ENCODE data around the gene SLC5A5. TPM values are rescaled to one million over a fixed set of nuclear protein-coding genes. Genes with fewer than 3 reads are reported as not detected.
A peak's percentile ranks its signal among the peaks of the same experiment; 100 is the strongest.
"Not testable (repeated sequence)": the region's sequence is repeated elsewhere in the genome, so short reads cannot be mapped to it uniquely, and the experiment has no call there.

SLC5A5 gene
- total RNA-seq, 1 donor from 2014 or later, result 1.5 TPM

DNA sequence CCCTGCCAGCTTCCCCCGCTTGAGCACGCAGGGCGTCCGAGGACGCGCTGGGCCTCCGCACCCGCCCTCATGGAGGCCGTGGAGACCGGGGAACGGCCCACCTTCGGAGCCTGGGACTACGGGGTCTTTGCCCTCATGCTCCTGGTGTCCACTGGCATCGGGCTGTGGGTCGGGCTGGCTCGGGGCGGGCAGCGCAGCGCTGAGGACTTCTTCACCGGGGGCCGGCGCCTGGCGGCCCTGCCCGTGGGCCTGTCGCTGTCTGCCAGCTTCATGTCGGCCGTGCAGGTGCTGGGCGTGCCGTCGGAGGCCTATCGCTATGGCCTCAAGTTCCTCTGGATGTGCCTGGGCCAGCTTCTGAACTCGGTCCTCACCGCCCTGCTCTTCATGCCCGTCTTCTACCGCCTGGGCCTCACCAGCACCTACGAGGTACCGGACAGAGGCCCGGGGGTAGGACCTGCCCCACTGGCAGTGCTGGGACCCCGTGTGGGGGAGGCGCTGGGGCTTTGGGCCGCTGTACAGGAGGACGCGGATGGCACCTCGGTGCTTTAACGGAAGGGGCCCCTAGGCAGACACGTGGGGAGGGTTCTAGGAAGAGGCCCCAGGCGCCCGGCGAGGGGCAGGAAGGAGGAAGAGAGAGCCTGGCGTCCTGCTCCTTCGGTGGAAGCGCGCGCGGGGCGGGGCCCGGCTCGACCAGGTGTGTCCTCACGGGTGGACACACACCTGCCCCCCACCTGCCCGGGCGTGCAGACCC is 681 bp downstream of the SLC5A5 start:
- Mint-ChIP-seq H3K27ac (peak overlapping the region; percentile 71), H3K4me1 (peaks cover 4% of the 10 kb centered on the region), H3K27me3 (peaks cover 1% of the 10 kb centered on the region), H3K4me3 (peak overlapping the region; percentile 90), H3K36me3 (ENCODE audit: low read depth) (no peaks in the 10 kb centered on the region), H3K9me3 (no peaks in the 10 kb centered on the region)
- DNase-seq, result peak; percentile 88
- intact Hi-C loops (cut with micrococcal nuclease), result loop anchor here (2.0 kb wide), 1 partner anchor 60 kb away; the partner anchor contains the start of gene CCDC124

DNA sequence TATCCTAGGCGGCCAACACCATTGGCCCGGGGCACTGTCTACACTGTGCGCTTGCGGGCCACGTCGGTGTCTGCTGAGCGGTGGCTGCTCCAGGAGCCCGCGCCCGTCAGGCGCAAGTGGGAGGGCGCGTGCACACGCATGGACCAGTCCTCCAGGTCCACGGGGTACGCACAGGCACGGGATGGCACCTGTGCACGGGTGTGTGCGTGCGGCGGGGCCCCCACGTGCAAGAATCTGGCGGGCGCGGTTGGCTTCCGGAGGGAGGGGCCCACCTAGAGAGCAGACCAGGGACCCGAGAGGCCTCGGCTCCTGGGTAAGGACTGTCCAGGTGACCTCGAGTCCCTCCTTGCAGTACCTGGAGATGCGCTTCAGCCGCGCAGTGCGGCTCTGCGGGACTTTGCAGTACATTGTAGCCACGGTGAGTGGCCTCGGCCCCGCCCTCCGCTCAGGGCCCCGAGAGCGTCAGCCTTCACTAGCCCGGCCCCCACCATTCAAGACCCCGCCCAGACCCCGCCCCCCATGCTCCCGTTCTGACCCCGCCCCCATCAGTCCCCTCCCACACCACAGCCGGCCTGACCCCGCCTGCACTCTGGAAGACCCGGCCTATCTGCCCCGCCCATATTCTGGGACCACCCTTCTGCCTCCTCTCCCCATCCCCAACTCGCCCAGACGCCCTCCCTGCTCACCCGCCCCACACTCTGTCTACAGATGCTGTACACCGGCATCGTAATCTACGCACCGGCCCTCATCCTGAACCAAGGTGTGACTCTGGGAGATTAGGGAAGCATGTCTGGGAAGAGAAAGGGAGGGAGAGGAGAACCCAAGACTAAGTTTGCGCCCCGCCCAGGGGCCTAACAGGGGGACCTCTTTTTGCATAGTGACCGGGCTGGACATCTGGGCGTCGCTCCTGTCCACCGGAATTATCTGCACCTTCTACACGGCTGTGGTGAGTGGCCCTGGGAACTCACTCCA is 2.3 kb downstream of the SLC5A5 start:
- Mint-ChIP-seq H3K4me3 (peak overlapping the region; percentile 90), H3K4me1 (peaks cover 4% of the 10 kb centered on the region), H3K27me3 (peaks cover 1% of the 10 kb centered on the region), H3K36me3 (ENCODE audit: low read depth) (no peaks in the 10 kb centered on the region), H3K9me3 (no peaks in the 10 kb centered on the region), H3K27ac (peak overlapping the region; percentile 53)
- intact Hi-C loops (cut with micrococcal nuclease), result loop anchor here (1.0 to 2.0 kb wide), 3 partner anchors 15 to 127 kb away; partner anchors contain the start of genes CCDC124 and RPL18A
- DNase-seq, result peak; percentile 88

DNA sequence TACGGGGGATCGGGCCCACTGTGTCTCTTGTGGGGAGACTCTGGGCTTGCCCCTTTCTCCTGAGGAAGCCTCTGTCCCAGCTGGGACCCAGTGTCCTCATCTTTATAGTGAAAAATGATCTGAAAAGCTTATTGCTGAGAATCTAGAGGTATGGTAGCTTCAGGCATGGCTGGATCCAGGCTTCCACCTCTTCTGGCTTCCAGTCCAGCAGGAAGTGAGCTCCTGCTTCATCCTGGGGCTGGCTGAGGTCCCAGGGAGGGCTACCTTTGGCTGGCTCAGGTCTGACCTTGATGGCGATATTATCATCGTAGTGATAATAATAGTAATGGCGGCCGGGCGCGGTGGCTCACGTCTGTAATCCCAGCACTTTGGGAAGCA is 3.0 kb downstream of the SLC5A5 start:
- peaks cover 4% of the 10 kb centered on the region for H3K4me1 Mint-ChIP-seq
- intact Hi-C loops (cut with micrococcal nuclease), result loop anchor here (1.0 to 2.0 kb wide), 2 partner anchors 15 to 126 kb away; partner anchors contain the start of gene RPL18A

DNA sequence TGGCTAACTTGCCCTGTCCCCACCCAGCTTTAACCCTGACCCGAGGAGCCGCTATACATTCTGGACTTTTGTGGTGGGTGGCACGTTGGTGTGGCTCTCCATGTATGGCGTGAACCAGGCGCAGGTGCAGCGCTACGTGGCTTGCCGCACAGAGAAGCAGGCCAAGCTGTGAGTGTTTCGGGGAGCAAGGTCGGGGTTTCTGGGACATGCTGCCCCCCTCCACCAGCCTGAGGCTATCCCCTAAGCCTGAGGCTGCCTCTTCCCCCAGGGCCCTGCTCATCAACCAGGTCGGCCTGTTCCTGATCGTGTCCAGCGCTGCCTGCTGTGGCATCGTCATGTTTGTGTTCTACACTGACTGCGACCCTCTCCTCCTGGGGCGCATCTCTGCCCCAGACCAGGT is 6.0 kb downstream of the SLC5A5 start:
- H3K27ac Mint-ChIP-seq, result no peak overlapping the region
- peaks cover 2% of the 10 kb centered on the region for H3K4me1 Mint-ChIP-seq
- no peaks in the 10 kb centered on the region for H3K36me3 Mint-ChIP-seq (ENCODE audit: low read depth)
- no peak overlapping the region for H3K4me3 Mint-ChIP-seq
- no peaks in the 10 kb centered on the region for H3K9me3 Mint-ChIP-seq
- intact Hi-C loops (cut with micrococcal nuclease), result no loop called here
- no peak for DNase-seq
- peaks cover 1% of the 10 kb centered on the region for H3K27me3 Mint-ChIP-seq

More for the DNA sequence above, 3.0 kb downstream of the SLC5A5 start:
- Mint-ChIP-seq H3K27me3 (peaks cover 1% of the 10 kb centered on the region), H3K4me3 (peak overlapping the region; percentile 90), H3K9me3 (no peaks in the 10 kb centered on the region), H3K36me3 (ENCODE audit: low read depth) (no peaks in the 10 kb centered on the region), H3K27ac (peak overlapping the region; percentile 53)
- DNase-seq, result no peak

DNA sequence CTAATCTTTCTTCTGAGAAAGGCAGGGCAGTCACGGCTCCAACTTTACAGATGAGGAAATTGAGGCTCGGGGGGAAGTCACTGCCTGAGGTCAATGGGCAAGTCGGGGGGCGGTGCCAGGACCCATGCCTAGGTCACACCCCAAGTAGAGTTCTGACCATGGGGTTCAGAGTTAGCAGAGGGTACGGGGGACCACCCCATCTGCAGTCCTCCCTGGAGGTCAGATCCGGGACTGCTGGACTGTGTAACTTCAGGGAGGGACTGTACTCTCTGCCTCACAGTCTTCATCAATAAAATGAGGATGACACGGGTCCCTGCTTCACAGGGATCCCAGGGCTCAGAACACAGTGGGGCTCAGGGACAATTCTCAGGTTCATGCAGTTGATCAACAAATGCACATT is 7.7 kb downstream of the SLC5A5 start:
- Mint-ChIP-seq H3K36me3 (ENCODE audit: low read depth) (no peaks in the 10 kb centered on the region), H3K27ac (no peak overlapping the region), H3K9me3 (no peaks in the 10 kb centered on the region), H3K27me3 (peaks cover 1% of the 10 kb centered on the region), H3K4me1 (no peaks in the 10 kb centered on the region), H3K4me3 (no peak overlapping the region)
- DNase-seq, result no peak
- intact Hi-C loops (cut with micrococcal nuclease), result no loop called here

DNA sequence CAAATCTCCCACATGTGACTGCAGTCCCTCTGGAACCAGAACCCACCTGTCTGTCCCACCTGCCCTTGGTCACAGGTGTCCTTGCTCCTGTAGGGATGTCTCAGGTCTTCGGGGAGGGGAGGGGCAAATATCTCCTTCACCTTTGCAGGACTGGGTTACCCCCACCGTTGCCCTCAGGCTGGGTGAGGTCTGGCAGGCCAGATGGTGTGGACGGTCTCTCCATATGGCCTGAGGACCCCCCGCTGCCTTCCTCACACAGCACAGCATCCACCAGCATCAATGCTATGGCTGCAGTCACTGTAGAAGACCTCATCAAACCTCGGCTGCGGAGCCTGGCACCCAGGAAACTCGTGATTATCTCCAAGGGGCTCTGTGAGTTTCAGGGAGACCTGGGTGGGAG is 10.0 kb downstream of the SLC5A5 start:
- H3K4me1 Mint-ChIP-seq, result no peaks in the 10 kb centered on the region
- intact Hi-C loops (cut with micrococcal nuclease), result no loop called here
- H3K4me3 Mint-ChIP-seq, result no peak overlapping the region
- no peaks in the 10 kb centered on the region for H3K27me3 Mint-ChIP-seq
- no peak overlapping the region for H3K27ac Mint-ChIP-seq
- H3K36me3 Mint-ChIP-seq (ENCODE audit: low read depth), result no peaks in the 10 kb centered on the region
- no peaks in the 10 kb centered on the region for H3K9me3 Mint-ChIP-seq
- DNase-seq, result no peak

DNA sequence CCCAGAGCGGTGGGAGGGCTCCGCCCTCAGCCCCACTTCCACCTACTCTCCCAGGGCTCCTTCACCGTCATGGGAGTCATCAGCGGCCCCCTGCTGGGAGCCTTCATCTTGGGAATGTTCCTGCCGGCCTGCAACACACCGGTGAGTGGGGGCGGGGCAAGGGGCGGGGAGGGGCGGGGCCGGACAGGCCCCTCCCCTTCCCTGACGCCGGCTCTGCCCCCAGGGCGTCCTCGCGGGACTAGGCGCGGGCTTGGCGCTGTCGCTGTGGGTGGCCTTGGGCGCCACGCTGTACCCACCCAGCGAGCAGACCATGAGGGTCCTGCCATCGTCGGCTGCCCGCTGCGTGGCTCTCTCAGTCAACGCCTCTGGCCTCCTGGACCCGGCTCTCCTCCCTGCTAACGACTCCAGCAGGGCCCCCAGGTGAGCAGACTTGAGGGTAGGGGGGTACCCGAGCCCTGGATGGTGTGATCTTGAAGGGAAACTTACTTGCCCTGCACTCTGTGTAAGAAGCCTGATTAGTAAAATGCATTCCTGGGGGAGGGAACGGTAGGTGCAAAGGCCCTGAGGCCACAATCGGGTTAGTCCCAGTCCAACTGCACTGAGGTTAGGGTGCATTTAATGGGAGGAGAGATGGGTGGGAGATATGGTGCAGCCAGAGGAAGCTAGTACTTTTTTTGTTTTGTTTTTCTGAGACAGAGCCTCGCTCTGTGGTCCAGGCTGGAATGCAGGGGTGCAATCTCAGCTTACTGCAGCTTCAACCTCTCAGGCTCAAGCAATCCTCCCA is 12.1 kb downstream of the SLC5A5 start:
- no peak overlapping the region for H3K4me3 Mint-ChIP-seq
- intact Hi-C loops (cut with micrococcal nuclease), result no loop called here
- H3K4me1 Mint-ChIP-seq, result no peaks in the 10 kb centered on the region
- no peak overlapping the region for H3K27ac Mint-ChIP-seq
- no peaks in the 10 kb centered on the region for H3K36me3 Mint-ChIP-seq (ENCODE audit: low read depth)
- no peaks in the 10 kb centered on the region for H3K27me3 Mint-ChIP-seq
- no peaks in the 10 kb centered on the region for H3K9me3 Mint-ChIP-seq
- no peak for DNase-seq

DNA sequence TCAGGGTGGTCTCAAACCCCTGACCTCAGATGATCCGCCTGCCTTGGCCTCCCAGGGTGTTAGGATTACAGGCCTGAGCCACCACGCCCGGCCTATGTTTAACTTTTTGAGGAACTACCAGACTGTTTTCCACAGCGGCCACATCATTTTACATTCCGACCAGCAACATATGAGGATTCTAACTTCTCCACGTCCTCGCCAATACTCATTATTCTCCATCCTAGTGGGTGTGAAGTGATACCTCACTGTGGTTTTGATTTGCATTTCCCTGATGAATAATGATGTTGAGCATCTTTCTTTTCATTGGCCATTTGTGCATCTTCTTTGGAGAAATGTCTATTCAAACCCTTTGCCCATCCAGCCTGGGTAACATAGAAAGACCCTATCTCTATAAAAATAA is 14.8 kb downstream of the SLC5A5 start:
- Mint-ChIP-seq H3K36me3 (ENCODE audit: low read depth) (no peaks in the 10 kb centered on the region), H3K27ac (no peak overlapping the region), H3K4me1 (no peaks in the 10 kb centered on the region), H3K27me3 (no peaks in the 10 kb centered on the region), H3K4me3 (no peak overlapping the region), H3K9me3 (no peaks in the 10 kb centered on the region)
- DNase-seq, result no peak
- intact Hi-C loops (cut with micrococcal nuclease), result no loop called here

DNA sequence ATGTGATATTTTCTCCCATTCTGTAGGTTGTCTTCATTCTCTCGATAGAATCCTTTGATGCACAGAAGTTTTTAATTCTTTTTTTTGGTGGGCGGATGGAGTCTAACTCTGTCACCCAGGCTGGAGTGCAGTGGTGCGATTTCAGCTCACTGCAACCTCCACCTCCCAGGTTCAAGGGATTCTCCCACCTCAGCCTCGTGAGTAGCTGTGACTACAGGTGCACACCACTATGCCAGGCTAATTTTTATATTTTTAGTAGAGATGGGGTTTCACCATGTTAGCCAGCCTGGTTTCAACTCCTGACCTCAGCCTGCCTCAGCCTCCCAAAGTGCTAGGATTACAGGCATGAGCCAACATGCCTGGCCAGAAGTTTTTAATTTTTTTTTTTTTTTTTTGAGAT is 15.5 kb downstream of the SLC5A5 start:
- H3K36me3 Mint-ChIP-seq (ENCODE audit: low read depth); H3K27ac Mint-ChIP-seq; H3K9me3 Mint-ChIP-seq; H3K27me3 Mint-ChIP-seq; DNase-seq; intact Hi-C loops (cut with micrococcal nuclease); H3K4me1 Mint-ChIP-seq; H3K4me3 Mint-ChIP-seq: not testable (repeated sequence)

DNA sequence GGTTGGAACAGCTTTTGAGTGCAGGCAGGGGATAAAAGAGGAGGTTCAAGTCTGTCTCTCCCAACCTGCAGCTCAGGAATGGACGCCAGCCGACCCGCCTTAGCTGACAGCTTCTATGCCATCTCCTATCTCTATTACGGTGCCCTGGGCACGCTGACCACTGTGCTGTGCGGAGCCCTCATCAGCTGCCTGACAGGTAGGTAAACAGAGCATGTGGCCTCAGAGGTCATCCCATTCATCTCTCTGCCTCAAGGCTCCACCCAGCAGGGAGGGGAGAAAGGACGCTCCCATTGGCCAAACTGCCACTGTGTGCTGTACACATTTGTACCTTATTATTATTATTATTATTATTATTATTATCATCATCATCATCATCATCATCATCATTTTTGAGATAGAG is 16.5 kb downstream of the SLC5A5 start:
- H3K9me3 Mint-ChIP-seq, result no peaks in the 10 kb centered on the region

DNA sequence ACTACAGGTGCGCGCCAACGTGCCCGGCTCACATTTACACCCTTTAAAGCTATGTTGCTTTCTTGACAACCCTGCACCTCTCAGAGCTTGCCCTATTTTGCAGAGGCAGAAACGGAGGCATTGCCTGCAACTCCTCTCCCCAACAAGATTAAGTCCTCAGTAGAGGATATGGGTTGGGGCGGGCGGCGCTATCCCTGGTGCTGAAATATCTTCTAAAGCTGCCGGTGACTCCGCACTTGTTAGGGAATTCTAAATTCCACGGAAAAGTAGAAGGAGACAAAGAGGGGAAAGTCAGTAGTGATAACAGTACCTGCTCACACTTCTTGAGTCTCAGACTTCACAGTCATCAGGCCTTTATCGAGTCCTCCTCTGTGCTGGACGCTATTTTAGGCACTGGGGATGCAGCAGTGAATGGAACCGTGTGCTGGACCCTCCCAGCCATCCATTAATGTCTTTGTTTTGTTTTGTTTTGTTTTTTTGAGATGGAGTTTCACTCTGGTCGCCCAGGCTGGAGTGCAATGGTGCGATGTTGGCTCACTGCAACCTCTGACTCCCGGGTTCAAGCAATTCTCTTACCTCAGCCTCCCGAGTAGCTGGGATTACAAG is 18.0 kb downstream of the SLC5A5 start:
- H3K27me3 Mint-ChIP-seq, result no peaks in the 10 kb centered on the region
- intact Hi-C loops (cut with micrococcal nuclease), result no loop called here
- no peak overlapping the region for H3K27ac Mint-ChIP-seq
- DNase-seq, result peak; percentile 76
- no peaks in the 10 kb centered on the region for H3K4me1 Mint-ChIP-seq
- no peak overlapping the region for H3K4me3 Mint-ChIP-seq
- H3K9me3 Mint-ChIP-seq, result no peaks in the 10 kb centered on the region
- H3K36me3 Mint-ChIP-seq (ENCODE audit: low read depth), result no peaks in the 10 kb centered on the region

More for the DNA sequence above, 16.5 kb downstream of the SLC5A5 start:
- no peaks in the 10 kb centered on the region for H3K27me3 Mint-ChIP-seq
- no peaks in the 10 kb centered on the region for H3K36me3 Mint-ChIP-seq (ENCODE audit: low read depth)
- no peak overlapping the region for H3K4me3 Mint-ChIP-seq
- DNase-seq, result no peak
- no peaks in the 10 kb centered on the region for H3K4me1 Mint-ChIP-seq
- no peak overlapping the region for H3K27ac Mint-ChIP-seq
- intact Hi-C loops (cut with micrococcal nuclease), result no loop called here

DNA sequence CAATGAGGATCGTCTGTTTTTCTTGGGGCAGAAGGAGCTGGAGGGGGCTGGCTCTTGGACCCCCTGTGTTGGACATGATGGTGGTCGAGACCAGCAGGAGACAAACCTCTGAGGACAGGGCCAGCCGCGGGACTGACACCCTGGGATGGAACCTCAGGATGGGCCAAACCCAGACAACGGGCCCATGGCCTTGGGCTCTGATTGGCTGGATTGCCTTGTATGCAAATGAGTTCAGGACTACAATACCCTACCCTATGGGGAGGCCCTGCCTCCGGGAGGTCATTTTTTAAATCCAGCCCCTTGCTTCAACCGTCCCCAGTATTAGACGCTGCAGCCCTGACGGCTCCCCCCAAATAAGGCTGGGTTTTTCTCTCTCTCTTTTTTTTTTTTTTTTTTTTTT is 22.0 kb downstream of the SLC5A5 start:
- Mint-ChIP-seq H3K4me1 (no peaks in the 10 kb centered on the region), H3K27ac (no peak overlapping the region), H3K27me3 (peaks cover under 1% of the 10 kb centered on the region), H3K4me3 (no peak overlapping the region), H3K9me3 (no peaks in the 10 kb centered on the region), H3K36me3 (ENCODE audit: low read depth) (no peaks in the 10 kb centered on the region)
- intact Hi-C loops (cut with micrococcal nuclease), result no loop called here
- no peak for DNase-seq

DNA sequence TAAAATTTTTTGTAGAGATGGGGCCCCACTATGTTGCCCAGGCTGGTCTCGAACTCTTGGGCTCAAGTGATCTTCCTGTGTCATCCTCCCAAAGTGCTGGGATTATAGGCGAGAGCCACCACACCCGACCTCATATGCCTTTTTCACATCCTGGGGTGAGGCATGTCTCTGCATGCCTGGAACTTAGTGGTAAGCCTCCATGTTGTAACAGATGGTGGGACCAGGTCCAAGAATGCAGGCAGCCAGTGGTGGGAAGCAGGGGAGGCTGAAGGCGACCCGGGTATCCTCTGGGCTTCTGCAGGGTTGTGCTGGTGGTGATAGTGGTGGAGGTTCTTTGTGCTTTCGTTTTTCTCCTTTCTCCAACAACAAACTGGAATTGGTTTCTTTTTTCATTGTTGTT is 31.0 kb downstream of the SLC5A5 start:
- Mint-ChIP-seq H3K4me3 (no peak overlapping the region), H3K9me3 (no peaks in the 10 kb centered on the region), H3K27ac (no peak overlapping the region), H3K27me3 (peaks cover 13% of the 10 kb centered on the region), H3K4me1 (no peaks in the 10 kb centered on the region), H3K36me3 (ENCODE audit: low read depth) (no peaks in the 10 kb centered on the region)
- intact Hi-C loops (cut with micrococcal nuclease), result no loop called here
- no peak for DNase-seq

Data from activated CD4-positive, alpha-beta T cell treated with anti-CD3 and anti-CD28 coated beads, Interleukin-2, amount 10 ng/mL, durations not matched to agents 24 days and 14 days (primary cell).